Measurements from ENCODE around the gene SCMH1.
A peak's percentile ranks its signal among the peaks of the same experiment; 100 is the strongest.
"Not testable (repeated sequence)": the region's sequence is repeated elsewhere in the genome, so short reads cannot be mapped to it uniquely, and the experiment has no call there.

SCMH1 gene

DNA sequence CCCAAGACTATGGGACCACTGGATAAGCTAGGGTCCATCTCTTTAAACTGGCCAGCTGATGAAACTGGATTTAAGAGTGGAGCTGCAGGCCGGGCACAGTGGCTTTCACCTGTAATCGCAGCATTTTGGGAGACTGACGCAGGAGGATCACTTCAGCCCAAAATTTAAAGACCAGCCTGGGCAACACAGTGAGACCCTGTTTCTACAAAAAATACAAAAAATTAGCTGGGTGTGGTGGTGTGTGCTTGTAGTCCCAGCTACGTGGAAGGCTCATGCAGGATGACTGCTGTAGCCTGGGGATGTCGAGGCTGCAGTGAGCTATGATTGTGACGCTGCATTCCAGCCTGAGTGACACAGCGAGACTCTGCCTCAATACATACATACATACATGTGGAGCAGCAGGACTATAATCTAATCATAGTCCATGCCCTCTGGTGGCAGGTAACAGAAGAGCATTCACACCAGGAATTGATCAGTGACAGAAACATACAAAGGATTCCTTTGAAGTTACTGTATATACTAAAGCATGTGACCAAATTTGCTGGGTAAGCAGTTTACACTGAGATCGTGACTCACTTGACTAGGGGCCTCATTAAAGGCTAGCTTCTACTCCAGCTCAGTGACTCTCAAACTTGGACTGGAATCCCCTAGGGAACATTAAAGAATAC is 119.1 kb downstream of the SCMH1 start:
- DNase-seq: no peak
- H3K4me1 Mint-ChIP-seq: no peaks in the 10 kb centered on the region
- H3K36me3 Mint-ChIP-seq (ENCODE audit: low read depth): peaks cover 2% of the 10 kb centered on the region
- no peak overlapping the region for H3K4me3 Mint-ChIP-seq
- no peak overlapping the region for H3K27ac Mint-ChIP-seq
- ATAC-seq: peak; percentile 66
- no peaks in the 10 kb centered on the region for H3K27me3 Mint-ChIP-seq
- no peaks in the 10 kb centered on the region for H3K9me3 Mint-ChIP-seq

- Mint-ChIP-seq H3K36me3 (ENCODE audit: low read depth) (peaks cover 7% of the 10 kb centered on the region), H3K27ac (no peak overlapping the region)
Observed at GRCh38 chr1:41122148-41122547, 120.0 kb downstream of the SCMH1 start.

GRCh38 chr1:41118645-41119044 is 123.5 kb downstream of the SCMH1 start:
- Mint-ChIP-seq H3K27ac (no peak overlapping the region), H3K4me3 (no peak overlapping the region), H3K27me3 (no peaks in the 10 kb centered on the region), H3K4me1 (no peaks in the 10 kb centered on the region), H3K9me3 (no peaks in the 10 kb centered on the region), H3K36me3 (ENCODE audit: low read depth) (peaks cover 14% of the 10 kb centered on the region)
- no peak for DNase-seq
- ATAC-seq: no peak

More at GRCh38 chr1:41122148-41122547, 120.0 kb downstream of the SCMH1 start:
- no peak overlapping the region for H3K4me3 Mint-ChIP-seq
- DNase-seq (no peak), ATAC-seq (no peak)
- no peaks in the 10 kb centered on the region for H3K9me3 Mint-ChIP-seq
- H3K27me3 Mint-ChIP-seq: no peaks in the 10 kb centered on the region
- H3K4me1 Mint-ChIP-seq: no peaks in the 10 kb centered on the region

DNA sequence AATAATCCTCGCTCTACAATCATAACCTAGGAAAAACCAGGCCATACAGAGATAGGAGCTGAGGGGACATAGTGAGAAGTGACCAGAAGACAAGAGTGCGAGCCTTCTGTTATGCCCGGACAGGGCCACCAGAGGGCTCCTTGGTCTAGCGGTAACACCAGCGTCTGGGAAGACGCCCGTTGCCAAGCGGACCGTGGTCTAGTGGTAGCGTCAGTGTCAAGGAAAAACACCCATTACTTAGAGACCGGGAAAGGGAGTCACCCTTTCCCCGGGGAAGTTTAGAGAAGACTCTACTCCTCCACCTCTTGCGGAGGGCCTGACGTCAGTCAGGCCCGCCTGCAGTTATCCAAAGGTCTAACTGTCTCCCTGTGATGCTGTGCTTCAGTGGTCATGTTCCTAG is 124.9 kb downstream of the SCMH1 start:
- not testable (repeated sequence) for H3K4me1 Mint-ChIP-seq, ATAC-seq, H3K27ac Mint-ChIP-seq, DNase-seq, H3K27me3 Mint-ChIP-seq, H3K9me3 Mint-ChIP-seq, H3K4me3 Mint-ChIP-seq
- peaks cover 17% of the 10 kb centered on the region for H3K36me3 Mint-ChIP-seq (ENCODE audit: low read depth)

DNA sequence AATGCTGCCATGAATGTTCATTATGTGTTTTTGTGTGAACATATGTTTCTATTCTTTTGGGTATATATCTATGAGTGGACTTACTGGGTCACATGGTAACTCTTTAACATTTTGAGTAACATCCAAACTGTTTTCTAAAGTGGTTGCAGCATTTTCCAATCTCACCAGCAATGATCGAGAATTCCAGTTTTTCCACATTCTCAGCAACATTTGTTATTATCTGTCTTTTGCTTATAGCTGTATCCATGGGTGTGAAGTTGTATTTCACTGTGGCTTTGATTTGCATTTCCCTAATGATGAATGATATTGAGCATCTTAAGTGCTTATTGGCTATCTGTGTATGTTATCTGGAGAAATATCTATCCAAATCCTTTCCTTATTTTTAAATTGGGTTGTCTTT is 131.4 kb downstream of the SCMH1 start:
- no peak overlapping the region for H3K4me3 Mint-ChIP-seq
- ATAC-seq (no peak), DNase-seq (no peak)
- peaks cover 22% of the 10 kb centered on the region for H3K36me3 Mint-ChIP-seq (ENCODE audit: low read depth)
- H3K4me1 Mint-ChIP-seq: no peaks in the 10 kb centered on the region
- H3K27ac Mint-ChIP-seq: no peak overlapping the region
- no peaks in the 10 kb centered on the region for H3K27me3 Mint-ChIP-seq
- H3K9me3 Mint-ChIP-seq: no peaks in the 10 kb centered on the region

GRCh38 chr1:41110286-41110685 is 131.8 kb downstream of the SCMH1 start:
- Mint-ChIP-seq H3K4me1 (no peaks in the 10 kb centered on the region), H3K36me3 (ENCODE audit: low read depth) (peaks cover 24% of the 10 kb centered on the region), H3K9me3 (no peaks in the 10 kb centered on the region), H3K27ac (no peak overlapping the region), H3K4me3 (no peak overlapping the region), H3K27me3 (no peaks in the 10 kb centered on the region)
- DNase-seq (no peak), ATAC-seq (no peak)

DNA sequence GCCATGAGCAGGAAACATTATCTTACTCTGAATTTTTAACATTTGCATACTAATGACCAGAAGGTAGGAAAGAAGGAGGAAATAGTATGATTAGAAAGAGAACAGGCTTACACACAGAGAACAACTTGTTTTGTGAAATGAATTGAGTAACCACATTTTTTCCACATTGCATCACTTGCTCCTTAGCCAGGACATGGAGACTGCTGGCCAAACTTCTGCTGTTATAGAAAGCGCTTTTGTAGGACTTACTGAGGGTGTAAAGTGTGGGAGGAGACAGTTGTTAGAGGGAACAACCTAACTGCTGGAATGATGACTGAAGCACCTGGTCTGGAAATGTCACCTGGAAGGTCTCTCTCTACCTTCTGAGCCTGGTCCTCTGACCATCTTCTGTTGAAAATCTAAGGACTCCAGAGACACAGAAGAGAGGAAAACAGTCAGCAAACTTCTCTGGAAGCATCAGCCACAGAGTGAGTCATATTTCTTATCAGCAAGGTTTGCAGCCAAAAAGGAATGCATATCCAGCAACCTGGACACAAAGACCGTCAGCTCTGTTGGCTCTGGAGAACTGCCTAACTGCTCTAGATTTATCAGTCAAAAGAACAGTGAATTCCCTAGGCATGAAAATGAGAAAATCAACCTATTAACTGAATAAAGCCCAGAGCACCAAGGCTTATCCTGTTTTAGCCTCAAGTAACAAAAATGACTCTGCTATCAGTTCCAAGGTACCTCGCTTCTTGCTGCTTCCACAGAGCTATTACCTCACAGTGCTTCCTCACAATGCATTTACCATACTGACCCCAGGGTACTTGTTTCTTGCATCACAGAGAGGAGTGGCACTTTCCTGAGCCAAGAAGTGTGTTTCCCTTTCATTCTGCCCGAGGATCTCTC is 132.6 kb downstream of the SCMH1 start:
- H3K4me3 Mint-ChIP-seq: no peak overlapping the region
- no peaks in the 10 kb centered on the region for H3K27me3 Mint-ChIP-seq
- DNase-seq (no peak), ATAC-seq (no peak)
- peaks cover 23% of the 10 kb centered on the region for H3K36me3 Mint-ChIP-seq (ENCODE audit: low read depth)
- H3K9me3 Mint-ChIP-seq: no peaks in the 10 kb centered on the region
- H3K4me1 Mint-ChIP-seq: no peaks in the 10 kb centered on the region
- no peak overlapping the region for H3K27ac Mint-ChIP-seq

GRCh38 chr1:41108696-41109275 is 133.3 kb downstream of the SCMH1 start:
- peaks cover 2% of the 10 kb centered on the region for H3K4me1 Mint-ChIP-seq
- no peaks in the 10 kb centered on the region for H3K9me3 Mint-ChIP-seq
- no peak overlapping the region for H3K27ac Mint-ChIP-seq
- ATAC-seq: no peak
- H3K27me3 Mint-ChIP-seq: no peaks in the 10 kb centered on the region
- no peak overlapping the region for H3K4me3 Mint-ChIP-seq
- DNase-seq: no peak
- peaks cover 23% of the 10 kb centered on the region for H3K36me3 Mint-ChIP-seq (ENCODE audit: low read depth)

- Mint-ChIP-seq H3K27ac (no peak overlapping the region), H3K36me3 (ENCODE audit: low read depth) (peaks cover 13% of the 10 kb centered on the region), H3K4me3 (no peak overlapping the region), H3K27me3 (no peaks in the 10 kb centered on the region), H3K4me1 (peaks cover 2% of the 10 kb centered on the region), H3K9me3 (no peaks in the 10 kb centered on the region)
- ATAC-seq: no peak
- DNase-seq: no peak
Observed at GRCh38 chr1:41103766-41104165, 138.3 kb downstream of the SCMH1 start.

GRCh38 chr1:41102653-41103052 is 139.5 kb downstream of the SCMH1 start:
- Mint-ChIP-seq H3K9me3 (no peaks in the 10 kb centered on the region), H3K36me3 (ENCODE audit: low read depth) (peaks cover 9% of the 10 kb centered on the region), H3K4me1 (peaks cover 2% of the 10 kb centered on the region), H3K27me3 (no peaks in the 10 kb centered on the region), H3K4me3 (no peak overlapping the region), H3K27ac (no peak overlapping the region)
- ATAC-seq: no peak
- DNase-seq: no peak

- H3K4me3 Mint-ChIP-seq: no peak overlapping the region
- no peaks in the 10 kb centered on the region for H3K27me3 Mint-ChIP-seq
- H3K27ac Mint-ChIP-seq: no peak overlapping the region
- H3K9me3 Mint-ChIP-seq: no peaks in the 10 kb centered on the region
- DNase-seq (no peak), ATAC-seq (no peak)
- peaks cover 7% of the 10 kb centered on the region for H3K36me3 Mint-ChIP-seq (ENCODE audit: low read depth)
- H3K4me1 Mint-ChIP-seq: peaks cover 2% of the 10 kb centered on the region
Observed at GRCh38 chr1:41101950-41102607, 140.0 kb downstream of the SCMH1 start.

DNA sequence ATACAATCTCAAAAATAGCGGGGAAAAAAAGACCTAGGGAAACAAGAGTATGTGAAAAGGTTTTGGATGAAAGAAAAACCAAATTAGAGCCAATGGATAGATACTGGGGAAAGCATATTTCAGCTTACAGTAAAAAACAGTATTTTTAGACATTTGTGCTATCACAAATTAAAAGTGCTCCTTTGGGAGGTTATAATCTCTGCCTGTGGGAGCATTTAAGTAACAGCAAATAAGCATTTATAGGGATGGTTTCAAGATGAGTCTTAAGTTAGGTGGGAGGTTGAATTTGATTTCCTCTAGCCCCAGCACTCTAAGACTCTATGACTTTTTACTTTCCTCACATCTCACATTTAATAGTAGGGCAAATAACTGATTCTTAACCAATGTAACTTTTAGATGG is 141.0 kb downstream of the SCMH1 start:
- no peak for ATAC-seq
- H3K36me3 Mint-ChIP-seq (ENCODE audit: low read depth): peaks cover 5% of the 10 kb centered on the region
- H3K9me3 Mint-ChIP-seq: no peaks in the 10 kb centered on the region

GRCh38 chr1:41100170-41100569 is 141.9 kb downstream of the SCMH1 start:
- Mint-ChIP-seq H3K4me1 (peaks cover 2% of the 10 kb centered on the region), H3K27me3 (no peaks in the 10 kb centered on the region), H3K27ac (no peak overlapping the region), H3K9me3 (no peaks in the 10 kb centered on the region), H3K4me3 (no peak overlapping the region), H3K36me3 (ENCODE audit: low read depth) (peaks cover 2% of the 10 kb centered on the region)
- ATAC-seq (no peak), DNase-seq (no peak)

More for the DNA sequence above, 141.0 kb downstream of the SCMH1 start:
- Mint-ChIP-seq H3K27ac (no peak overlapping the region), H3K4me3 (no peak overlapping the region), H3K4me1 (peaks cover 2% of the 10 kb centered on the region), H3K27me3 (no peaks in the 10 kb centered on the region)
- DNase-seq: no peak

DNA sequence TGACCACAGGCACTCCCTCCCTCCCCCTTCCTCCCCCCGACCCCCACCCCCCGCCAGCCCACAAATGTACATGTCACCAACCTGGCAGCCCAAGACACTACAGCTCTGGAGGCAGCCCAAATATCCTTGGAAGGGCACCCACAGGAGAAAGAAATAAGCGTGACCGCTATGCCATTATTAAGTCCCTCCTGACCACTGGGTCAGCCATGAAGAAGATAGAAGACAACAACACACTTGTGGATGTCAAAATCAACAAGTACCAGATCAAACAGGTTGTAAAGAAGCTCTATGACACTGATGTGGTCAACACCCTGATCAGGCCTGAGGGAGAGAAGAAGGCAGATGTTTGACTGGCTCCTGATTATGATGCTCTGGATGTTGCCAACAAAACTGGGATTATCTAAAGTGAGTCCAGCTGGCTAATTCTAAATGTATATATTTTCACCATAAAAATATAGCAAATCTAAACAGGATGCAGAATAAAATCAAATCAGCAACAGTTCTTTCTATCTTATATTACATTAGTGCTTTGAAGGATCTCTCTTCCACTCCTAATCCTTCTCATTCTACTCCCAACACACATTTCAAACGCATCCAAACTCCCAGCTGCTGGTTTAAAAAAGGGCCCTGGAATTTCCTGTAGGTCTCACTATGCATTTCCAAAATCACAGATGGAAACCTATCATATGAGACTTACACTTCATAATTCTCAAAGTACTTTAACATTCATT is 143.2 kb downstream of the SCMH1 start:
- no peak for DNase-seq
- ATAC-seq: no peak
- Mint-ChIP-seq H3K36me3 (ENCODE audit: low read depth) (peaks cover 2% of the 10 kb centered on the region), H3K27ac (no peak overlapping the region), H3K4me1 (no peaks in the 10 kb centered on the region), H3K9me3 (no peaks in the 10 kb centered on the region), H3K27me3 (no peaks in the 10 kb centered on the region), H3K4me3 (no peak overlapping the region)

All from activated naive CD8-positive, alpha-beta T cell treated with anti-CD3 and anti-CD28 coated beads, Interleukin-2, amount 50 U/mL, for 24 hours (primary cell).